ENCODE results near the gene TDRKH. TPM values are rescaled to one million over a fixed set of nuclear protein-coding genes. Genes with fewer than 3 reads are reported as not detected.
"Not testable (repeated sequence)": the region's sequence is repeated elsewhere in the genome, so short reads cannot be mapped to it uniquely, and the experiment has no call there.

The TDRKH gene
- total RNA-seq, 1 donor from 2014 or later: 6.8 TPM

GRCh38 chr1:151776665-151777062 lies 13.6 kb downstream of the TDRKH start:
- Histone ChIP-seq H3K4me3 (ENCODE audit: low read depth, low read length) (no peak overlapping the region), H3K36me3 (ENCODE audit: control insufficient read depth, insufficient read depth, low read length) (no peaks in the 10 kb centered on the region), H3K27me3 (ENCODE audit: control insufficient read depth, insufficient read depth, low read length) (no peaks in the 10 kb centered on the region)
- TF ChIP-seq CTCF (IDR thresholded peaks at IDR 0.05; ENCODE audit: insufficient read depth, low read length, severe bottlenecking): no peak
- FAIRE-seq (no peak), DNase-seq (ENCODE audit: low read depth) (no peak)

- Histone ChIP-seq H3K4me3 (ENCODE audit: low read depth, low read length) (no peak overlapping the region), H3K27me3 (ENCODE audit: control insufficient read depth, insufficient read depth, low read length) (no peaks in the 10 kb centered on the region), H3K36me3 (ENCODE audit: control insufficient read depth, insufficient read depth, low read length) (no peaks in the 10 kb centered on the region)
- DNase-seq (ENCODE audit: low read depth): no peak
- peak; percentile 32 for FAIRE-seq
- no peak for TF ChIP-seq CTCF (IDR thresholded peaks at IDR 0.05; ENCODE audit: insufficient read depth, low read length, severe bottlenecking)
Observed at GRCh38 chr1:151775894-151776664, 14.2 kb downstream of the TDRKH start.

- no peak overlapping the region for H3K4me3 ChIP-seq (ENCODE audit: low read depth, low read length)
- no peak for TF ChIP-seq CTCF (IDR thresholded peaks at IDR 0.05; ENCODE audit: insufficient read depth, low read length, severe bottlenecking)
- H3K36me3 ChIP-seq (ENCODE audit: control insufficient read depth, insufficient read depth, low read length): no peaks in the 10 kb centered on the region
- no peaks in the 10 kb centered on the region for H3K27me3 ChIP-seq (ENCODE audit: control insufficient read depth, insufficient read depth, low read length)
- FAIRE-seq (no peak), DNase-seq (ENCODE audit: low read depth) (no peak)
Observed at GRCh38 chr1:151774256-151774922, 15.9 kb downstream of the TDRKH start.

- TF ChIP-seq CTCF (IDR thresholded peaks at IDR 0.05; ENCODE audit: insufficient read depth, low read length, severe bottlenecking): no peak
Observed at GRCh38 chr1:151773702-151774101, 16.6 kb downstream of the TDRKH start.

GRCh38 chr1:151769270-151769669 lies 21.0 kb downstream of the TDRKH start:
- not testable (repeated sequence) for DNase-seq (ENCODE audit: low read depth); H3K4me3 ChIP-seq (ENCODE audit: low read depth, low read length); H3K27me3 ChIP-seq (ENCODE audit: control insufficient read depth, insufficient read depth, low read length); FAIRE-seq; H3K36me3 ChIP-seq (ENCODE audit: control insufficient read depth, insufficient read depth, low read length)

More at GRCh38 chr1:151773702-151774101, 16.6 kb downstream of the TDRKH start:
- DNase-seq (ENCODE audit: low read depth): peak; percentile 98
- no peaks in the 10 kb centered on the region for H3K27me3 ChIP-seq (ENCODE audit: control insufficient read depth, insufficient read depth, low read length)
- H3K36me3 ChIP-seq (ENCODE audit: control insufficient read depth, insufficient read depth, low read length): no peaks in the 10 kb centered on the region
- FAIRE-seq: peak; percentile 97
- no peak overlapping the region for H3K4me3 ChIP-seq (ENCODE audit: low read depth, low read length)

GRCh38 chr1:151768351-151769066 lies 21.8 kb downstream of the TDRKH start:
- not testable (repeated sequence) for H3K36me3 ChIP-seq (ENCODE audit: control insufficient read depth, insufficient read depth, low read length); H3K4me3 ChIP-seq (ENCODE audit: low read depth, low read length); H3K27me3 ChIP-seq (ENCODE audit: control insufficient read depth, insufficient read depth, low read length); FAIRE-seq
- peak; percentile 79 for DNase-seq (ENCODE audit: low read depth)
